Panc1 (cell line): ENCODE results near the gene SLC4A11.

Source experiments
- POLR2AphosphoS5 ChIP-seq: IDR thresholded peaks from 2 replicates; pipeline ENCODE4 v1.6.1; 2012; ENCODE audit warnings: mild to moderate bottlenecking, low read depth, low read length, moderate library complexity
- TF ChIP-seq, protein P1 (sequence below), 2 experiments: IDR thresholded peaks; 2 replicates each; pipeline ENCODE4 v1.6.1; 2011 to 2012; ENCODE audit warnings: low read depth in 2 of 2, control low read depth in 1 of 2, low read length in 1 of 2, mild to moderate bottlenecking in 1 of 2, moderate library complexity in 1 of 2; ENCODE audit not compliant: insufficient read depth in 1 of 2
- TF ChIP-seq, protein P2 (sequence below): fragments of 450-650 bp; IDR thresholded peaks from 2 replicates; pipeline ENCODE4 v1.5.1; 2017; ENCODE audit warnings: mild to moderate bottlenecking

DNA sequence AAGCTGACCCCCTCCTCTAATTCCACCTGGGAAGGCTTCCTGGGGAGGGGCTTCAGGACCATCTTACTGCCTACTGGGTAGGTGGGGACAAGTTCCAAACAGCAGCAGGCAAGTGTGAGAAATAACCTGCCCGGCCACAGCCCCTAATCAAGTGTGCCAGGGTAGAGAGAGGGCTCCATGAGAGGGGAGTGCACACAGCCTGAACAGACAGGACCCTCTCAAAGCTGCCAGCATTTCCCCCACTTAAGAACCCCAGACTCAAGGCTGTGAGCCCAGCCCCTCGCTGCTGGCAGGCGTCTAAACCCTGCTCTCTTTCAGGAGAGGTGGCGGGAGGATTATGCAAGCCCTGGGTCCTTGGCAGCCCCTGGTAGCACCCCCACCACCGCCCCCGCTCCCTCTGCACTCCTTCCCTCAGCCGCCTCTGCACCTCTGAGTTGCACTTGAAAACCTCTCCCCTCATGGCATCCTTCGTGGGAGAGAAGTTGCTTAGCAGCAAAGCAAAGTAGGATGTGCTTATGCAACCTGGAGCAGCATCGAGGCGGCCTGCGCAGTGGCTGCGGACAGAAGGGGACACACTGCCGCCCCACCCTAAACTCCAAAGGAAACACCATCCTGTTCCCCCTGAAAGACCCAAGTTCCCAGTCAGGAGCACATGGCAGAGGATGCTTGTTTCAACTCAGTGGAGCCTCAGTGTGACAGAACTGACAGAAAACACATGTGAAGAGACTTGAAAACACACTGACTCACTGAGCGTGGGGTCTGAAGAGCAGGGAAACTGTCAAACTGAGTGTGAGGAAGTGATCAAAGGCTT, 45.0 kb downstream of the SLC4A11 start:
- TF ChIP-seq, protein P1, sequence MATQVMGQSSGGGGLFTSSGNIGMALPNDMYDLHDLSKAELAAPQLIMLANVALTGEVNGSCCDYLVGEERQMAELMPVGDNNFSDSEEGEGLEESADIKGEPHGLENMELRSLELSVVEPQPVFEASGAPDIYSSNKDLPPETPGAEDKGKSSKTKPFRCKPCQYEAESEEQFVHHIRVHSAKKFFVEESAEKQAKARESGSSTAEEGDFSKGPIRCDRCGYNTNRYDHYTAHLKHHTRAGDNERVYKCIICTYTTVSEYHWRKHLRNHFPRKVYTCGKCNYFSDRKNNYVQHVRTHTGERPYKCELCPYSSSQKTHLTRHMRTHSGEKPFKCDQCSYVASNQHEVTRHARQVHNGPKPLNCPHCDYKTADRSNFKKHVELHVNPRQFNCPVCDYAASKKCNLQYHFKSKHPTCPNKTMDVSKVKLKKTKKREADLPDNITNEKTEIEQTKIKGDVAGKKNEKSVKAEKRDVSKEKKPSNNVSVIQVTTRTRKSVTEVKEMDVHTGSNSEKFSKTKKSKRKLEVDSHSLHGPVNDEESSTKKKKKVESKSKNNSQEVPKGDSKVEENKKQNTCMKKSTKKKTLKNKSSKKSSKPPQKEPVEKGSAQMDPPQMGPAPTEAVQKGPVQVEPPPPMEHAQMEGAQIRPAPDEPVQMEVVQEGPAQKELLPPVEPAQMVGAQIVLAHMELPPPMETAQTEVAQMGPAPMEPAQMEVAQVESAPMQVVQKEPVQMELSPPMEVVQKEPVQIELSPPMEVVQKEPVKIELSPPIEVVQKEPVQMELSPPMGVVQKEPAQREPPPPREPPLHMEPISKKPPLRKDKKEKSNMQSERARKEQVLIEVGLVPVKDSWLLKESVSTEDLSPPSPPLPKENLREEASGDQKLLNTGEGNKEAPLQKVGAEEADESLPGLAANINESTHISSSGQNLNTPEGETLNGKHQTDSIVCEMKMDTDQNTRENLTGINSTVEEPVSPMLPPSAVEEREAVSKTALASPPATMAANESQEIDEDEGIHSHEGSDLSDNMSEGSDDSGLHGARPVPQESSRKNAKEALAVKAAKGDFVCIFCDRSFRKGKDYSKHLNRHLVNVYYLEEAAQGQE (IDR thresholded peaks at IDR 0.05; ENCODE audit: insufficient read depth in 1 of 2, low read depth in 2 of 2, low read length in 1 of 2): no peak
- TF ChIP-seq, protein P2, sequence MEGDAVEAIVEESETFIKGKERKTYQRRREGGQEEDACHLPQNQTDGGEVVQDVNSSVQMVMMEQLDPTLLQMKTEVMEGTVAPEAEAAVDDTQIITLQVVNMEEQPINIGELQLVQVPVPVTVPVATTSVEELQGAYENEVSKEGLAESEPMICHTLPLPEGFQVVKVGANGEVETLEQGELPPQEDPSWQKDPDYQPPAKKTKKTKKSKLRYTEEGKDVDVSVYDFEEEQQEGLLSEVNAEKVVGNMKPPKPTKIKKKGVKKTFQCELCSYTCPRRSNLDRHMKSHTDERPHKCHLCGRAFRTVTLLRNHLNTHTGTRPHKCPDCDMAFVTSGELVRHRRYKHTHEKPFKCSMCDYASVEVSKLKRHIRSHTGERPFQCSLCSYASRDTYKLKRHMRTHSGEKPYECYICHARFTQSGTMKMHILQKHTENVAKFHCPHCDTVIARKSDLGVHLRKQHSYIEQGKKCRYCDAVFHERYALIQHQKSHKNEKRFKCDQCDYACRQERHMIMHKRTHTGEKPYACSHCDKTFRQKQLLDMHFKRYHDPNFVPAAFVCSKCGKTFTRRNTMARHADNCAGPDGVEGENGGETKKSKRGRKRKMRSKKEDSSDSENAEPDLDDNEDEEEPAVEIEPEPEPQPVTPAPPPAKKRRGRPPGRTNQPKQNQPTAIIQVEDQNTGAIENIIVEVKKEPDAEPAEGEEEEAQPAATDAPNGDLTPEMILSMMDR: no peak
- TF ChIP-seq POLR2AphosphoS5: no peak
